HL-60 (cell line): ENCODE results near the gene ANAPC1.
"Not testable (repeated sequence)": the region's sequence is repeated elsewhere in the genome, so short reads cannot be mapped to it uniquely, and the experiment has no call there.

Source experiments
- DNase-seq, 2 experiments: peaks; one replicate each; pipeline ENCODE4 v3.0.0-alpha.2; 2010 to 2020; ENCODE audit warnings: low read depth in 1 of 2, low spot score in 1 of 2
- H3K27ac ChIP-seq: fragments of 250-450 bp; sonication (Bioruptor Pico); replicated peaks from 2 replicates; pipeline ENCODE4 v1.5.1; 2020; ENCODE audit warnings: mild to moderate bottlenecking, moderate library complexity
- H3K27me3 ChIP-seq: fragments of 250-450 bp; sonication (Bioruptor Pico); 2 replicates; pipeline ENCODE4 v1.5.1; 2021; ENCODE audit warnings: mild to moderate bottlenecking, moderate library complexity; ENCODE audit not compliant: insufficient read depth, poor library complexity, severe bottlenecking
- H3K4me3 ChIP-seq: replicated peaks from 2 replicates; pipeline ENCODE4 v1.5.1; 2011; ENCODE audit warnings: mild to moderate bottlenecking, control low read depth, low read length; ENCODE audit not compliant: insufficient read depth
- CTCF ChIP-seq: IDR thresholded peaks from one replicate; pipeline ENCODE4 v1.5.1; 2011; ENCODE audit warnings: low read length, control low read depth, inconsistent platforms; ENCODE audit not compliant: insufficient read depth
- GABPA ChIP-seq: IDR thresholded peaks from 2 replicates; pipeline ENCODE4 v1.6.1; 2012; ENCODE audit warnings: low read depth
- POLR2AphosphoS5 ChIP-seq: IDR thresholded peaks from 2 replicates; pipeline ENCODE4 v1.6.1; 2012; ENCODE audit warnings: low read depth
- REST ChIP-seq: IDR thresholded peaks from 2 replicates; pipeline ENCODE4 v1.6.1; 2012; ENCODE audit warnings: low read depth; ENCODE audit not compliant: insufficient replicate concordance
- SPI1 ChIP-seq: IDR thresholded peaks from 2 replicates; pipeline ENCODE4 v1.6.1; 2012; ENCODE audit warnings: low read depth, mild to moderate bottlenecking, borderline replicate concordance

ANAPC1 gene

GRCh38 chr2:111910609-111911277, 26.8 kb upstream of the ANAPC1 start:
- H3K27ac ChIP-seq: no peak overlapping the region
- no peak overlapping the region for H3K4me3 ChIP-seq
- no peak for DNase-seq
- no peak for TF ChIP-seq REST
- TF ChIP-seq SPI1: no peak
- no peak for TF ChIP-seq POLR2AphosphoS5
- TF ChIP-seq CTCF: no peak
- no peak for TF ChIP-seq GABPA
- no peaks in the 10 kb centered on the region for H3K27me3 ChIP-seq

- not testable (repeated sequence) for H3K27ac ChIP-seq, H3K27me3 ChIP-seq, H3K4me3 ChIP-seq, DNase-seq
These were observed 26.0 kb upstream of the ANAPC1 start for GRCh38 chr2:111909997-111910396.

GRCh38 chr2:111909079-111909478, 25.1 kb upstream of the ANAPC1 start:
- Histone ChIP-seq H3K4me3 (no peak overlapping the region), H3K27ac (no peak overlapping the region), H3K27me3 (no peaks in the 10 kb centered on the region)
- DNase-seq: no peak
- no peak for TF ChIP-seq CTCF
- TF ChIP-seq SPI1: no peak
- no peak for TF ChIP-seq GABPA
- no peak for TF ChIP-seq REST
- no peak for TF ChIP-seq POLR2AphosphoS5

- H3K4me3 ChIP-seq: no peak overlapping the region
- H3K27me3 ChIP-seq: no peaks in the 10 kb centered on the region
- TF ChIP-seq POLR2AphosphoS5 (no peak), GABPA (no peak), REST (no peak), CTCF (no peak), SPI1 (no peak)
- no peak for DNase-seq
- no peak overlapping the region for H3K27ac ChIP-seq
These were observed 24.6 kb upstream of the ANAPC1 start for GRCh38 chr2:111908578-111908977.
